Measurements from ENCODE around the gene UQCR11.

DNA sequence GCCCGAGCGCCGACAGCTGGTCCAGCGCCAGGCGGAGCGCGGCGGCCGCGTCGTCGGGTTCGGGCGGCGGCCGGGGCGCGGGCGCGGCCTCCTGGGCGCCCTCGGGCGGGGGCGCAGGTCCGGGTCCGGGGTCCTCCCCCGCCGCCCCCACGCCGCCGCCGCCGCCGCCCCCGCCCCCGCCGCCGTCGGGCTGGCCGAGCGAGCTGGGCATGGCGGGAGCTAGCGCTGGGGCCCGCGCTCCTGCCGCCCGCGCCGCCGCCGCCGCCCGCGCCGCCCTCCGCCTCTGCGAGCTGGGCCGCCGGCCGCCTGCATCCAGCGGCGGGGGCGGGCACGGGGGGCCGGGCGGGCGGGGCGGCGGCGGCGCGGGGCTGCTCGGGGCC, 37.4 kb downstream of the UQCR11 start:
- TF ChIP-seq, protein P1, sequence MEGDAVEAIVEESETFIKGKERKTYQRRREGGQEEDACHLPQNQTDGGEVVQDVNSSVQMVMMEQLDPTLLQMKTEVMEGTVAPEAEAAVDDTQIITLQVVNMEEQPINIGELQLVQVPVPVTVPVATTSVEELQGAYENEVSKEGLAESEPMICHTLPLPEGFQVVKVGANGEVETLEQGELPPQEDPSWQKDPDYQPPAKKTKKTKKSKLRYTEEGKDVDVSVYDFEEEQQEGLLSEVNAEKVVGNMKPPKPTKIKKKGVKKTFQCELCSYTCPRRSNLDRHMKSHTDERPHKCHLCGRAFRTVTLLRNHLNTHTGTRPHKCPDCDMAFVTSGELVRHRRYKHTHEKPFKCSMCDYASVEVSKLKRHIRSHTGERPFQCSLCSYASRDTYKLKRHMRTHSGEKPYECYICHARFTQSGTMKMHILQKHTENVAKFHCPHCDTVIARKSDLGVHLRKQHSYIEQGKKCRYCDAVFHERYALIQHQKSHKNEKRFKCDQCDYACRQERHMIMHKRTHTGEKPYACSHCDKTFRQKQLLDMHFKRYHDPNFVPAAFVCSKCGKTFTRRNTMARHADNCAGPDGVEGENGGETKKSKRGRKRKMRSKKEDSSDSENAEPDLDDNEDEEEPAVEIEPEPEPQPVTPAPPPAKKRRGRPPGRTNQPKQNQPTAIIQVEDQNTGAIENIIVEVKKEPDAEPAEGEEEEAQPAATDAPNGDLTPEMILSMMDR (IDR thresholded peaks at IDR 0.05): no peak
- no peak for TF ChIP-seq POLR2A (IDR thresholded peaks at IDR 0.05)

All from testis (tissue), 2 donors.